DMS79 (cell line): ENCODE measurements around the gene ATCAY.
"Not testable (repeated sequence)": the region's sequence is repeated elsewhere in the genome, so short reads cannot be mapped to it uniquely, and the experiment has no call there.

ENCODE experiments used
- DNase-seq: peaks from one replicate; lab custom pipeline; 2025; lab: John Stamatoyannopoulos, UW

ATCAY gene

DNA sequence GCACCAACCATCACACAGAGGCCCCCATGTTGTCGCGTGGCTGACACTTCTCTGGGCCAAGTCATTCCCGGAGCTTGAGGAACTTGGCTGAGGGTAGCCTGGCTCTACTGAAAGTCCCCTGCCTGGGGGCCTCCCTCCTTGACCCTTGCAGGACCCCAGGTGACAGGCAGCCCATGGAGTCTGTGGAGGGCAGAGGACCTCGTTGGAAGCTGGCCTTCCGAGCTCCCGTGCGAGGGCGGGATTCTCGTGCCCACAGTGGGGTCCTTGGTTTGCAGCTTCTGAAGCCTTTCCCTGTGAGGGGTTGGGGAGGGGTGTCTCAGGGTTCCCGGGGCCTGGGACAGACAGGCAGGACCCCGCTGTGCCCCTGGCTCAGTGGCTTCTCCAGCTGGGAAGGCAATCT is 68.8 kb downstream of the ATCAY start:
- no peak for DNase-seq

GRCh38 chr19:3949997-3950859 is 69.7 kb downstream of the ATCAY start:
- DNase-seq, result no peak

- no peak for DNase-seq
Measured at GRCh38 chr19:3950871-3951861, 70.7 kb downstream of the ATCAY start.

DNA sequence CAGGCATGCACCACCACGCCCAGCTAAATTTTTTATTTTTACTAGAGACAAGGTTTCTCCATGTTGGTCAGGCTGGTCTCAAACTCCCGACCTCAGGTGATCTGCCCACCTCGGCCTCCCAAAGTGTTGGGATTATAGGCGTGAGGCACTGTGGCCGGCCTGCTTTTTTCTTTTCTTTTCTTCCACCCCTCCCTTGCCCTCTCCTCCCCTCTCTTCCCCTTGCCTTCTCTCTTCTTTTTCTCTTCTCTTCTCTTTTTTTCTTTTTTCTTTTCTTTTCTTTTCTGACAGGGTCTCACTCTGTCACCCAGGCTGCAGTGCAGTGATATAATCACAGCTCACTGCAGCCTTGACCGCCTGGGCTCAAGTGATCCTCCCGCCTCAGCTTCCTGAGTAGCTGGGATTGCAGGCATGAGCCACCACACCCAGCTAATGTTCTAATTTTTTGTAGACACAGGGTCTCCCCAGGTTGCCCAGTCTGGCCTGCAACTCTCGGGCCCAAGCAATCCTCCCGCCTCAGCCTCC is 72.3 kb downstream of the ATCAY start:
- DNase-seq, result not testable (repeated sequence)

DNA sequence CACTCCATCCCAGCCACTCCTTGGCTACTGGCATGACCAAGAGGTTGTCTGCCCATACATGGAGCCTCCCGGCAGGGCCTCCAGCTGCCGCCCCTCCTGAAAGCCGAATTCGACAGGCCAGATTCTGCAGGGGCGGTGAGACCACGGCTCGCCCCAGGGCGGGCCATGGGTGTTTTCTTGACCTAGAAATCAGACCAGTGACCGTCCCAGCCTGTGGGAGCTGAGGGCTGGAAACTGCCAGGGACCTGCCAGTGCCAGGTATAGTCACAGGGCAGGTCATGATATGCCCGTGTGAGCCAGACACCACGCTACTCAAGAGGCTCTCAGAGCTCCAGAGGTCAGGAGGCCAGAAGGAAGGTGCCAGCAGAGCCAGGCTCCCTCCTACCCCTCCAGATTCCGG is 73.6 kb downstream of the ATCAY start:
- no peak for DNase-seq

DNA sequence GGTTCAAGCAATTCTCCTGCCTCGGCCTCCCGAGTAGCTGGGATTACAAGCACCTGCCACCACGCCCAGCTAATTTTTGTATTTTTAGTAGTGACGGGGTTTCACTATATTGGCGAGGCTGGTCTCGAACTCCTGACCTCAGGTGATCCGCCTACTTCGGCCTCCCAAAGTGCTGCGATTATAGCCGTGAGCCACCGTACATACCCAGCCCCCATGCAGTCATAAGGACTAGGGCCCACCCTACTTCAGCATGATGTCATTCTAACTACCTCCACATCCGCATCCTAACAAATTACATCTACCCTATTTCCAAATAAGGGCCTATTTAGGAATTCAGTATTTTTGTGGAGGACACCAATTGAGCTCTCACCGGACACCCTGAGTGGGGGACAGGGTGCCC is 74.8 kb downstream of the ATCAY start:
- DNase-seq, result not testable (repeated sequence)

DNA sequence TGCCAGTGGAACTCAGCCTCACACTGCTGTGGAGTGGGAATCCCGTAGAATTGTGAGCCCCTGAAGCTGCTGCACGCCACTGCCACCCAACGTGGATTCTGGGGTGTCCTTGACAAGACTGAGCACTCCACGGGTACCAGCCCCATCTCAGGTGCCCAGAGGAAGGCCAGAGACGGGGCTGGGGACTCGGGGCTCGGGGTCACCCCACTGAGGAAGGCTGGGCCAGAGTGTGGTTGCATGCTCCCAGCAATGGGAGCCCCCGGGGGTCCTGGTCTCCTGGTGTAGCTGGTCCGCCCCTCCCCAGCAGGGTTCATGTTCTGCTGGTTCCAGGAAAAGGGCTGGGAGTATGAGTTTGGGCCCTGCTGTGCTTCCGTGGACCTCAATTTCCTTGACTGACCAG is 75.2 kb downstream of the ATCAY start:
- no peak for DNase-seq

GRCh38 chr19:3958836-3959765 is 78.6 kb downstream of the ATCAY start:
- DNase-seq, result no peak

DNA sequence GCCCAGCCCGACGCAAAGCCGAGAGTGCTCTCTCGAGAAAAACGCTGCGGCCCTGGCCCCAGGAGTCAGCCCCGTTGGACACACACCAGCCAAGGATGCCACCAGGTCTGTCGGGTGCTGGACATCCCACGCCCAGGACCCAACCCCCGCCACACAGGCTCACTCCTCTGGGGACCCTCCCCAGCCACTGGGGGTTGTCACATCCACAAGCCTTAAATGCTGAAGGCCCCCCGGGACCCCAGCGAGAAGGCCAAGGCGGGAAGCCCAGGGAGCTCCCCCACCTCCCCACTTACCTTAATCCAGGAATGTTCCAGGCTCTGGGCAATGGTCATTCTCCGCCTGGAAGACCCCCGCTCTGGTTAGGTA is 79.3 kb downstream of the ATCAY start:
- DNase-seq, result no peak

- DNase-seq, result no peak
Measured at GRCh38 chr19:3961007-3961406, 80.5 kb downstream of the ATCAY start.

DNA sequence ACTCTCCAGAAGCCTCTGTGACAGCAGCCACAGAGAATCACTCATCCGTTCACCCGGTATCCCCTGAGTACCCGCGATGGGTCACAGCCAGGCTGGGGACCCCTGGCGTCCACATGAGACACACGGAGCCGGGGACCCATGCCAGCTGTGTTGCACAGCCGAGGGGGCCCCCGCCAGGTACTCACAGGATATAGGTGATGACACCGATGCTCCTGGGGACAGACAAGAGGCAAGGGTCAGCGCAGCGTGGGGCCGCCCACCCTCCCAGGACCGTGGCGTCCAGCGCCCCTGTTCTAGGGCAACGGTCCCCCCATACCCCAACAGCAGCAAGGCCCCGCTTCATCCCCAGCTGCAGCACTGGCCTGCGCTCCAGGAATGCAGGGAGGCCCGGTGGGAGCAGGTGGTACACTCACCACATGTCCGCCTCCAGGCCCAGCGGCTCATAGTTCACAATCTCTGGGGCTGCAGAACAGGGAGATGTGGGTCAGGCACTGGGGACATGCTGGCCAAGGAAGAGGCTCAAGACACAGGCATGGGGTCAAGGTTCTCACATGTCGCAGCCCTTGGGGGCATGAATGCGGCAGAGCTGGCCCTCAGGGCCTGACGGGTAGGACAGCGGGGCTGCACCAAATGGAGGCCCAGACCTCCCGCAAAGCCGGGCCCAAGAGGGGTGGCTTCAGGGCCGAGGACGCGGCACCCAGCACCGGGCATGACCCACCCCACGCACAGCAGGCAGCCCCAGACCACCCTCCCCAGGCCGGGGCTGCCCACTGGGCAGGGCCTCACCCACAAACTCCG is 83.2 kb downstream of the ATCAY start:
- DNase-seq, result no peak

GRCh38 chr19:3964256-3965194 is 84.0 kb downstream of the ATCAY start:
- DNase-seq, result no peak

DNA sequence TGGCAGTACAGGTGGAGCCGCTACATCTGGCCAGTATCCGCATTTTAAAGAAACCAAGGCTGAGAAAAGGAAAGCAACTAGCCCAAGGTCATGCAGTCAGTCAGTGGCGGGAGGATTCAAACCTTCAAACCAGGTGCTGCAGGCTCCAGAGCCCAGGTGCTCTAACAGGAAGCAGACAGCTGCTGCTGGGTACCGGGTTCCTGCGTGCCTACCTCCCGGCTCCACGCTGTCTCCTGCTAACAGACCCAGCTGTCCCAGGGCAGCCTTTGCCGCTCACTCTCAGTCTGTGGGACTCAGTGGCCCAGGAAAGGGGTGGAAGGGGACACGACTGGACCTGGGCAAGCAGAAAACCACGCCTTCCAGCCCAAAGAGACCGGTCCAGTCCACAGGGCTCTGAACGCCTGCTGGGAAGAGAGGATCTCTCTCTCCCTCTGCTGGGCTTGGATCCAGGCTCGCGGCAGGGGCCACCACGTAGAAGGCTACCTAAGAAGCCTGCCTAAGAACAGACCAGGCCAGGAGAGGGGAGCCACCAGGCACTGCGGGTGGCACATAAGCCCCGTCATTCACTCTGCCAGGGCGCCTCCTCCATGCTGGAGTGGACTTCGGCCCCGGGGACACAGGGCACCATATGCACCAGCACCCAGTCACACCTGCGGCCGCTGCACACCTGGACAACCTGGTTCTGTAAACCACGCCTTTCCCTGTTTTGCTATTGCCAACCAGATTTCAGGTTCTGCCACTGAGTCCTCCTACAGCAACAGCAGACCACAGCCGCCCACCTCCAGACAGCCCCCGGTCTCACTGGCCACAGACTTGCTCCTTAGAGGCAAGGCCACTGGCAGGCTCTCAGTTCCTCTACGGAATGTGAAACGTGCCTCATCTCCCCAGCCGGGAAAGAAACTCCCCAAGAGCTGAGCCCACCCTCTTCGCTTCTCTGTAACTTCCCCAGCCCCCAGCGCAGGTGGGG is 85.8 kb downstream of the ATCAY start:
- no peak for DNase-seq

DNA sequence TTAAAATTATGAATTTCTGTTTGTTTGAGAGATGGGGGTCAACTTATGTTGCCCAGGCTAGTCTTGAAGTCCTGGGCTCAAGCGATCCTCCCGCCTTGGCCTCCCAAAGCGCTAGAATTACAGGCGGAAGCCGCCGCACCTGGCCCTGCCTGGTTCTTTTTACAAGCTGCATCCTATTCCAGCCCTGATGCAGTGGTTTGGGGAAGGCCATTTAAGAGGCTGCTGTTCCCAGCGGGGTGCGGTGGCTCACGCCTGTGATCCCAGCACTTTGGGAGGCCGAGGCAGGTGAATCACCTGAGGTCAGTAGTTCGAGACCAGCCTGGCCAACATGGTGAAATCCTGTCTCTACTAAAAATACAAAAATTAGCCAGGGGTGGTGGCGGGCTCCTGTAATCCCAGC is 87.5 kb downstream of the ATCAY start:
- not testable (repeated sequence) for DNase-seq

DNA sequence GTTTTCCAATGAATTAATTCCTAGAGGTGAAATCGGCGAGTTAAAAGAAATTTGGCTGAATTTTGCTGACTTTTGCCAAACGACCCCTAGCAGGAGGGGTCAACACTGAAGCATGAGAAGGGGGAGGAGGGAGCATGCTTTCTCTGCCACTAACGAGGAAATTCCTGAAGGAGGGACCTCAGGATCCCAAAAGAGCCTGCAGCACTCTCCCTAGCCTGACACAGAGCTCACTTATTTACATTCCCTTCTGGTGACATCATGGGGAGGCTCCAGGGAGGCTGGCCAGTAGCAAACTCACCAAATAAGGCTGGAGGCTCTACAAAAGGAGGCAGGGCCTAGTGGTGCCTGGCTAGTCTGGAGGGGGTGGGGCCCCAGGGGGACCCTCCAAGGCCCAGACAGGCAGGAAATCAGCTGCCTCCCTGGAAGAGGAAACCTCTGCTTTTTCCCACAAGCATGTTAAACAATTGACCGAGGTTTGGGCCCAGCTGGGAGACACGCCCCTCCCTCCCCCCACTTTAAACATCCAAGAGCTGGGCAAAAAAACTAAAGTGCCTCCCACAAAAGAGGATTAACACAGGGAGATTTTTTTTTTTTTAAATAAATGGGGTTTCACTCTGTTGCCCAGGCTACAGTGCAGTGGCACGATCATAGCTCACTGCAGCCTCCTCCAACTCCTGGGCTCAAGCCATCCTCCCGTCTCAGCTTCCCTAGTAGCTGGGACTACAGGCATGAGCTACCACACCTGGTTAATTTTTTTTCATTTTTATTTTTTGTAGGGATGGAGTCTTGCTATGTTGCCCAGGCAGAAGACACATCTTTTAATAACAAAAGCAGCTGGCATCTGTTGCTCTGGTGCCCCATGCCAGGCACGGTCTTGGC is 88.3 kb downstream of the ATCAY start:
- DNase-seq, result no peak

GRCh38 chr19:3969435-3970312 is 89.2 kb downstream of the ATCAY start:
- no peak for DNase-seq
